ENCODE measurements around the gene INAFM2.

The INAFM2 gene

DNA sequence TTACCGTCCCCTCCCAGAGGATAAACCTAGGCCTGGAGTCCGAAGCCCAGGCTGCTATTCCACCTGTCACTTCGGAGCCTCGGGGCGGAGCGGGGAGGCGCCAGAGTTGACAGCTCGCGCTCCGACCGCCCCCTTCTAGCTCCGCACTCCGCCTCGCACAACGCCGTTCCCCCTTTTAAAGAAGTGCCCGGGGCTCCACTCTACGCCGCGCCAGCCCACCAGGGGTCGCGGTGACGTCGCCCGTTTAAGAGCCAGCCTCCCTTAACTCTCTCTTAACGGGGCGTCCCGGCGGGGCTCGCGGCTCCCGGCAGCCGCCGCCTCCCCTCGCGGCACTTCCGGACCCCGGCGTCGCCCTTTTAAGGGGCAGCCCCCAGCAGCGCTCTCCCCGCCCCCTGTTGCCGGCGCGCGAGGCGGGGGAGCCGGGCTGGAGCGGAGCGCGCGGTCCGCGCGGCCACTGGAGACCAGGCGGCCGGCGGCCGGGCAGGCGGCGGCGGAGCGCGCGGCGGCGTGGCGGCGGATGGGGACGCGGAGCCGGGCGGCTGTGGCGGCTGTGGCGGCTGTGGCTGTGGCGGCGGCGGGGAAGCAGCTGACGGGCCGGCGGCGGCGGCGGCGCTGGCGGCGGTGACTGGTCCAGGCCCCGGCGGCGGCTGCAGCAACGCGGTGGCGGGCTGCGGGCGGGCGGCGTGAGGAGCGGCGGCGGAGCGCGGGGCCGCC is at the start of gene INAFM2:
INAFM2 (plus strand) TSS at position 454 of the 714 bp plus-strand sequence. CDS start 364 bp downstream, outside the sequence.
- H3K4me3 Mint-ChIP-seq, result peak within 1 kb of the TSS; percentile 81
- TF ChIP-seq, protein P1, sequence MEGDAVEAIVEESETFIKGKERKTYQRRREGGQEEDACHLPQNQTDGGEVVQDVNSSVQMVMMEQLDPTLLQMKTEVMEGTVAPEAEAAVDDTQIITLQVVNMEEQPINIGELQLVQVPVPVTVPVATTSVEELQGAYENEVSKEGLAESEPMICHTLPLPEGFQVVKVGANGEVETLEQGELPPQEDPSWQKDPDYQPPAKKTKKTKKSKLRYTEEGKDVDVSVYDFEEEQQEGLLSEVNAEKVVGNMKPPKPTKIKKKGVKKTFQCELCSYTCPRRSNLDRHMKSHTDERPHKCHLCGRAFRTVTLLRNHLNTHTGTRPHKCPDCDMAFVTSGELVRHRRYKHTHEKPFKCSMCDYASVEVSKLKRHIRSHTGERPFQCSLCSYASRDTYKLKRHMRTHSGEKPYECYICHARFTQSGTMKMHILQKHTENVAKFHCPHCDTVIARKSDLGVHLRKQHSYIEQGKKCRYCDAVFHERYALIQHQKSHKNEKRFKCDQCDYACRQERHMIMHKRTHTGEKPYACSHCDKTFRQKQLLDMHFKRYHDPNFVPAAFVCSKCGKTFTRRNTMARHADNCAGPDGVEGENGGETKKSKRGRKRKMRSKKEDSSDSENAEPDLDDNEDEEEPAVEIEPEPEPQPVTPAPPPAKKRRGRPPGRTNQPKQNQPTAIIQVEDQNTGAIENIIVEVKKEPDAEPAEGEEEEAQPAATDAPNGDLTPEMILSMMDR (IDR thresholded peaks at IDR 0.05), result peak; percentile 65
- H3K27me3 Mint-ChIP-seq (ENCODE audit: low read depth, poor library complexity), result peaks cover 70% of the 10 kb centered on the region
- H3K9me3 Mint-ChIP-seq, result peaks cover 4% of the 10 kb centered on the region
- H3K27ac Mint-ChIP-seq, result no peak within 1 kb of the TSS
- peak; percentile 94 for DNase-seq
- H3K4me1 Mint-ChIP-seq, result peaks cover 49% of the 10 kb centered on the region
- peaks cover 18% of the 10 kb centered on the region for H3K36me3 Mint-ChIP-seq (ENCODE audit: low read depth)

DNA sequence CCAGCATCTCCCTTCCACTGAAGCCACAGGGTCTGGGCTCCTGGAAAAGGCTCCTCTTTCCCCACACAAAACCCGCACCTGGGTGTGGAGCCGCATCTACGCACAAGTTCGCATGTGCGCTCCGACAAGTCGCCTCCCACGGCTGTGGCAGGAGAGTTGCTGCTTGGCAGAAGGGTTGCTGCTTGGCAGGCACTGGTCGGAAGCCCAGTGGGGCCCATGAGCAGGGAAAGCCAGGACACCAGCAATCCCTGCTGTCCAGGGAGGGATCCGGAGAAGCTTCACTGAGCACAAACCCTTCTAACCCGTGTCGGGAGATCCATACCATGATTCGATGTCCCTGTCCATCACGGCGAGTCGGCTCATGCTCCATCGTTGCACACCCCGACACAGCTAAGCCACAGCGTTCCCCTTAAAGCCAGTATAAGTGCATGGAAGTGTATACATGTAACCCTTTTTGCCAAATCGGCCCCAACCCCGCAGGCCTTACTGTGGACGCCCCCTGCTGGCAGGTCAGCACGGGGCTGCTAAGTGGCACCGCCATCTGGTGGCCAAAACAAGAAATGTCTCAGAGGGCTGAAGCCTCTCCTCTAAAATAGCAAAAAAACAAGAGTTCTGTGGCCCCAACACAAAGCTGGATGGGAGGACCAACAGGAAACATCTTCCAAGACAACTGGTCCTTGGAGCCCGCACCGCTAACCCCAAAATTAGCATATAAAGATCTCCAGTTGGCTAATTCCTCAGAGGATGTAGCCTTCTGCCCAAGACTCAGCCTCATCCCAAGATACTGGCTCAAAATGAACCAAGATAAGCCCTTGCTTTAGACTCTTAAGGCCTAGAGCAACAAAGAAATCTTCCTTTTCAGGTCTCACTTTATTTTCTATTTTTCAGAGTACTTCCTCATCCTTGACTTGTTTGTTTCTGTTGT is 48.9 kb upstream of the INAFM2 start:
- H3K27me3 Mint-ChIP-seq (ENCODE audit: low read depth, poor library complexity), result peaks cover 34% of the 10 kb centered on the region
- TF ChIP-seq, protein P1 (IDR thresholded peaks at IDR 0.05), result peak; percentile 100
- H3K27ac Mint-ChIP-seq, result no peak overlapping the region
- no peaks in the 10 kb centered on the region for H3K36me3 Mint-ChIP-seq (ENCODE audit: low read depth)
- H3K4me3 Mint-ChIP-seq, result no peak overlapping the region
- H3K9me3 Mint-ChIP-seq, result no peaks in the 10 kb centered on the region
- peak; percentile 88 for DNase-seq
- H3K4me1 Mint-ChIP-seq, result peaks cover 58% of the 10 kb centered on the region

DNA sequence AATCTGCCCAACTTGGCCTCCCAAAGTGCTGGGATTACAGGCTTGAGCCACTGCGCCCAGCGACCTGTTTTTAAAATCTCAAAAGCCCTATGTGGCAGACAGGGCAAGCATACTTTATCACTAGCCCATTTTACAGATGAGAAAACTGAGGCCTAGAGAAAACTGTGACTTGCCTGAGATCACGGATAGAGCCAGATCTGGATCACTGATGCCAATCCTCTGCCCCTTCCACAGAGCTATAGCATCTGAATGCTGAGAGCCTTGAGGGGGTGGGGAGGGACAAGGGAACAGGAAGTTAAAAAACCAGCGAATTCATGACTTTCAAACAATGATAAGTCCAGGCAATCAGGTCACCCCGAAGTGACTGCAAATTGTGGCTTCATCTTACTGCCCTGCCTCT is 48.0 kb upstream of the INAFM2 start:
- Mint-ChIP-seq H3K36me3 (ENCODE audit: low read depth) (no peaks in the 10 kb centered on the region), H3K27ac (no peak overlapping the region)

DNA sequence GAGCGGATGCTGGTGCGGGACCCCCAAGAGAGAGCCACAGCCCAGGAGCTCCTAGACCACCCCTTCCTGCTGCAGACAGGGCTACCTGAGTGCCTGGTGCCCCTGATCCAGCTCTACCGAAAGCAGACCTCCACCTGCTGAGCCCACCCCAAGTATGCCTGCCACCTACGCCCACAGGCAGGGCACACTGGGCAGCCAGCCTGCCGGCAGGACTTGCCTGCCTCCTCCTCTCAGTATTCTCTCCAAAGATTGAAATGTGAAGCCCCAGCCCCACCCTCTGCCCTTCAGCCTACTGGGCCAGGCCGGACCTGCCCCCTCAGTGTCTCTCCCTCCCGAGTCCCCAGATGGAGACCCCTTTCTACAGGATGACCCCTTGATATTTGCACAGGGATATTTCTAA is 47.5 kb upstream of the INAFM2 start:
- peaks cover 67% of the 10 kb centered on the region for H3K4me1 Mint-ChIP-seq
- no peaks in the 10 kb centered on the region for H3K36me3 Mint-ChIP-seq (ENCODE audit: low read depth)
- TF ChIP-seq, protein P1 (IDR thresholded peaks at IDR 0.05), result no peak
- no peaks in the 10 kb centered on the region for H3K9me3 Mint-ChIP-seq
- no peak overlapping the region for H3K4me3 Mint-ChIP-seq
- no peak overlapping the region for H3K27ac Mint-ChIP-seq
- no peak for DNase-seq
- peaks cover 48% of the 10 kb centered on the region for H3K27me3 Mint-ChIP-seq (ENCODE audit: low read depth, poor library complexity)

More for the DNA sequence above, 48.0 kb upstream of the INAFM2 start:
- TF ChIP-seq, protein P1 (IDR thresholded peaks at IDR 0.05), result no peak
- no peaks in the 10 kb centered on the region for H3K9me3 Mint-ChIP-seq
- no peak for DNase-seq
- H3K27me3 Mint-ChIP-seq (ENCODE audit: low read depth, poor library complexity), result peaks cover 43% of the 10 kb centered on the region
- H3K4me1 Mint-ChIP-seq, result peaks cover 65% of the 10 kb centered on the region
- H3K4me3 Mint-ChIP-seq, result no peak overlapping the region

DNA sequence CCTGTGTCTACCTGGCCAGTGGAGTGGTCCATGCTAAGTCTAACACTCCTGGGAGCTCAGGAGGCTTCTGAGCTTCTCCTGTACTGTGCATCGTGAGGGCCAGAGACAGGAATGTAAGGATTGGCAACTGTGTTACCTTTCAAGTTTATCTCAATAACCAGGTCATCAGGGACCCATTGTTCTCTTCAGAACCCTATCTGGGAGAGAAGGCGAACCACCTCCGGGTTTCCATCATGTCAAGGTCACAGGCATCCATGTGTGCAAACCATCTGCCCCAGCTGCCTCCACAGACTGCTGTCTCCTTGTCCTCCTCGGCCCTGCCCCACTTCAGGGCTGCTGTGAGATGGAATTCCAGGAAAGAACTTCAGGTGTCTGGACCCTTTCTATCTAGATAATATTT is 46.6 kb upstream of the INAFM2 start:
- Mint-ChIP-seq H3K27ac (no peak overlapping the region), H3K4me3 (no peak overlapping the region), H3K36me3 (ENCODE audit: low read depth) (no peaks in the 10 kb centered on the region), H3K27me3 (ENCODE audit: low read depth, poor library complexity) (peaks cover 55% of the 10 kb centered on the region), H3K9me3 (no peaks in the 10 kb centered on the region), H3K4me1 (peaks cover 62% of the 10 kb centered on the region)
- no peak for DNase-seq
- TF ChIP-seq, protein P1 (IDR thresholded peaks at IDR 0.05), result no peak
